ENCODE measurements around the gene CACNA1S. TPM values are rescaled to one million over a fixed set of nuclear protein-coding genes. Genes with fewer than 3 reads are reported as not detected.

CACNA1S gene
- total RNA-seq, 1 experiment from 2014 or later = not detected

GRCh38 chr1:201141418-201141817 is 29.2 kb upstream of the CACNA1S start:
- in situ Hi-C loops (cut with HindIII; ENCODE audit: low sequenced_read_pairs) = no loop called here
- DNase-seq (ENCODE audit: low spot score) = no peak

GRCh38 chr1:201140941-201141260 is 28.7 kb upstream of the CACNA1S start:
- no peak for DNase-seq (ENCODE audit: low spot score)
- in situ Hi-C loops (cut with HindIII; ENCODE audit: low sequenced_read_pairs) = no loop called here

- DNase-seq (ENCODE audit: low spot score) = no peak
Observed at GRCh38 chr1:201140235-201140940, 28.2 kb upstream of the CACNA1S start.

GRCh38 chr1:201139756-201140155 is 27.5 kb upstream of the CACNA1S start:
- in situ Hi-C loops (cut with HindIII; ENCODE audit: low sequenced_read_pairs) = no loop called here
- no peak for DNase-seq (ENCODE audit: low spot score)

More at GRCh38 chr1:201140235-201140940, 28.2 kb upstream of the CACNA1S start:
- in situ Hi-C loops (cut with HindIII; ENCODE audit: low sequenced_read_pairs) = no loop called here

GRCh38 chr1:201139306-201139705 is 27.1 kb upstream of the CACNA1S start:
- in situ Hi-C loops (cut with HindIII; ENCODE audit: low sequenced_read_pairs) = no loop called here
- DNase-seq (ENCODE audit: low spot score) = no peak

GRCh38 chr1:201138311-201138840 is 26.1 kb upstream of the CACNA1S start:
- in situ Hi-C loops (cut with HindIII; ENCODE audit: low sequenced_read_pairs) = no loop called here
- DNase-seq (ENCODE audit: low spot score) = no peak

- no peak for DNase-seq (ENCODE audit: low spot score)
- in situ Hi-C loops (cut with HindIII; ENCODE audit: low sequenced_read_pairs) = no loop called here
Observed at GRCh38 chr1:201137579-201138310, 25.5 kb upstream of the CACNA1S start.

- in situ Hi-C loops (cut with HindIII; ENCODE audit: low sequenced_read_pairs) = no loop called here
Observed at GRCh38 chr1:201137024-201137392, 24.8 kb upstream of the CACNA1S start.

GRCh38 chr1:201136355-201137023 is 24.3 kb upstream of the CACNA1S start:
- in situ Hi-C loops (cut with HindIII; ENCODE audit: low sequenced_read_pairs) = no loop called here

More at GRCh38 chr1:201137024-201137392, 24.8 kb upstream of the CACNA1S start:
- DNase-seq (ENCODE audit: low spot score) = no peak

GRCh38 chr1:201134405-201134804 is 22.2 kb upstream of the CACNA1S start:
- DNase-seq (ENCODE audit: low spot score) = no peak
- in situ Hi-C loops (cut with HindIII; ENCODE audit: low sequenced_read_pairs) = no loop called here

More at GRCh38 chr1:201136355-201137023, 24.3 kb upstream of the CACNA1S start:
- no peak for DNase-seq (ENCODE audit: low spot score)

- no peak for DNase-seq (ENCODE audit: low spot score)
- in situ Hi-C loops (cut with HindIII; ENCODE audit: low sequenced_read_pairs) = no loop called here
Observed at GRCh38 chr1:201131398-201131797, 19.2 kb upstream of the CACNA1S start.

GRCh38 chr1:201128962-201129361 is 16.7 kb upstream of the CACNA1S start:
- in situ Hi-C loops (cut with HindIII; ENCODE audit: low sequenced_read_pairs) = no loop called here
- DNase-seq (ENCODE audit: low spot score) = no peak

GRCh38 chr1:201128476-201128875 is 16.2 kb upstream of the CACNA1S start:
- in situ Hi-C loops (cut with HindIII; ENCODE audit: low sequenced_read_pairs) = no loop called here
- no peak for DNase-seq (ENCODE audit: low spot score)

- in situ Hi-C loops (cut with HindIII; ENCODE audit: low sequenced_read_pairs) = no loop called here
- no peak for DNase-seq (ENCODE audit: low spot score)
Observed at GRCh38 chr1:201127755-201128455, 15.7 kb upstream of the CACNA1S start.

GRCh38 chr1:201126832-201127754 is 14.9 kb upstream of the CACNA1S start, which contains the start of gene ASCL5:
Gene ASCL5 (minus strand): TSS chr1:201127184. CDS start chr1:201115372, 11,812 bp downstream.
- in situ Hi-C loops (cut with HindIII; ENCODE audit: low sequenced_read_pairs) = no loop called here
- DNase-seq (ENCODE audit: low spot score) = no peak

GRCh38 chr1:201126463-201126831 is 14.2 kb upstream of the CACNA1S start:
- DNase-seq (ENCODE audit: low spot score) = no peak
- in situ Hi-C loops (cut with HindIII; ENCODE audit: low sequenced_read_pairs) = no loop called here

- in situ Hi-C loops (cut with HindIII; ENCODE audit: low sequenced_read_pairs) = no loop called here
- DNase-seq (ENCODE audit: low spot score) = no peak
Observed at GRCh38 chr1:201125800-201126199, 13.6 kb upstream of the CACNA1S start.

- in situ Hi-C loops (cut with HindIII; ENCODE audit: low sequenced_read_pairs) = no loop called here
- DNase-seq (ENCODE audit: low spot score) = no peak
Observed at GRCh38 chr1:201125019-201125418, 12.8 kb upstream of the CACNA1S start.
